Measurements from ENCODE around the gene MAPKAP1. TPM values are rescaled to one million over a fixed set of nuclear protein-coding genes. Genes with fewer than 3 reads are reported as not detected.

The MAPKAP1 gene
- total RNA-seq, 4 donors from 2014 or later: 57.6 to 70.2 (median 68.7) TPM

DNA sequence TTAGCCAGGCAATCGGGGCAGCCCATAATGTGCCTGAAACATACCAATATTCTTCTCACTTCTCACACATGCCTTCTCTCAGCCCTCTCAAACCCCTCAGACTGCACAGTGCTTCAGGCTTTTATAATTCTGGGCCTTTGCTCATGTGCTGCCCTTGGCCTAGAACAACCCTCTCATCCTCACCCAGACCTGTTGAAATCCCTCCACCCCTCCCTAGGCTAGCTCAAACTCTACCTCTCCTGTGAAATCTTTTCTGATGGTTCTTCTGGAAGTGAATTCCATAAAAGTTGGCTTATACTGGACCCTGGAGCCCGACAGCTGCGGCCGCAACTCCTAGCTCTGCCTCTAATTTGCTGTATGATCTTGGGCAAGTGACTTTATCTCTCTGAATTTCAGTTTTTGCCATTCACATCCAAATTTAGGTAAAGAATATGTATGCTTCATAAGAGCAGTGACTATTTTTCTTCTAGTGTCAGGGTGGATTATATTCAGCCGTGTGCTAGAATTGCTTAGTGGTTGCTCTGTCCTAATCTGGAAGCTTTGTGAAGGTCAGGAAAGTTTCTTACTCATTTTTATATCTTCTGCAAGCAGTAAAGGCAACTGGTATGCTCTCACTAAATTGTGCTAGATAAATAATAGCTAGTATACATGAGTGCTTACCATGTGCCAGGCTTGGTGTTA lies 221.4 kb downstream of the MAPKAP1 start:
- no peaks in the 10 kb centered on the region for H3K27me3 ChIP-seq
- DNase-seq (ENCODE audit: low spot score in 2 of 2): no peak
- H3K4me3 ChIP-seq: no peak overlapping the region
- TF ChIP-seq POLR2AphosphoS5 (IDR thresholded peaks at IDR 0.05): no peak
- no peak for TF ChIP-seq POLR2A (IDR thresholded peaks at IDR 0.05)
- TF ChIP-seq, protein P1, sequence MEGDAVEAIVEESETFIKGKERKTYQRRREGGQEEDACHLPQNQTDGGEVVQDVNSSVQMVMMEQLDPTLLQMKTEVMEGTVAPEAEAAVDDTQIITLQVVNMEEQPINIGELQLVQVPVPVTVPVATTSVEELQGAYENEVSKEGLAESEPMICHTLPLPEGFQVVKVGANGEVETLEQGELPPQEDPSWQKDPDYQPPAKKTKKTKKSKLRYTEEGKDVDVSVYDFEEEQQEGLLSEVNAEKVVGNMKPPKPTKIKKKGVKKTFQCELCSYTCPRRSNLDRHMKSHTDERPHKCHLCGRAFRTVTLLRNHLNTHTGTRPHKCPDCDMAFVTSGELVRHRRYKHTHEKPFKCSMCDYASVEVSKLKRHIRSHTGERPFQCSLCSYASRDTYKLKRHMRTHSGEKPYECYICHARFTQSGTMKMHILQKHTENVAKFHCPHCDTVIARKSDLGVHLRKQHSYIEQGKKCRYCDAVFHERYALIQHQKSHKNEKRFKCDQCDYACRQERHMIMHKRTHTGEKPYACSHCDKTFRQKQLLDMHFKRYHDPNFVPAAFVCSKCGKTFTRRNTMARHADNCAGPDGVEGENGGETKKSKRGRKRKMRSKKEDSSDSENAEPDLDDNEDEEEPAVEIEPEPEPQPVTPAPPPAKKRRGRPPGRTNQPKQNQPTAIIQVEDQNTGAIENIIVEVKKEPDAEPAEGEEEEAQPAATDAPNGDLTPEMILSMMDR (IDR thresholded peaks at IDR 0.05): no peak
- no peak for TF ChIP-seq EP300 (IDR thresholded peaks at IDR 0.05)
- H3K27ac ChIP-seq: peak overlapping the region; percentile 65
- no peaks in the 10 kb centered on the region for H3K9me3 ChIP-seq
- peaks cover 22% of the 10 kb centered on the region for H3K36me3 ChIP-seq
- 92% methylated on average over 5 of the region's 5 CpGs for WGBS
- no peaks in the 10 kb centered on the region for H3K4me1 ChIP-seq

DNA sequence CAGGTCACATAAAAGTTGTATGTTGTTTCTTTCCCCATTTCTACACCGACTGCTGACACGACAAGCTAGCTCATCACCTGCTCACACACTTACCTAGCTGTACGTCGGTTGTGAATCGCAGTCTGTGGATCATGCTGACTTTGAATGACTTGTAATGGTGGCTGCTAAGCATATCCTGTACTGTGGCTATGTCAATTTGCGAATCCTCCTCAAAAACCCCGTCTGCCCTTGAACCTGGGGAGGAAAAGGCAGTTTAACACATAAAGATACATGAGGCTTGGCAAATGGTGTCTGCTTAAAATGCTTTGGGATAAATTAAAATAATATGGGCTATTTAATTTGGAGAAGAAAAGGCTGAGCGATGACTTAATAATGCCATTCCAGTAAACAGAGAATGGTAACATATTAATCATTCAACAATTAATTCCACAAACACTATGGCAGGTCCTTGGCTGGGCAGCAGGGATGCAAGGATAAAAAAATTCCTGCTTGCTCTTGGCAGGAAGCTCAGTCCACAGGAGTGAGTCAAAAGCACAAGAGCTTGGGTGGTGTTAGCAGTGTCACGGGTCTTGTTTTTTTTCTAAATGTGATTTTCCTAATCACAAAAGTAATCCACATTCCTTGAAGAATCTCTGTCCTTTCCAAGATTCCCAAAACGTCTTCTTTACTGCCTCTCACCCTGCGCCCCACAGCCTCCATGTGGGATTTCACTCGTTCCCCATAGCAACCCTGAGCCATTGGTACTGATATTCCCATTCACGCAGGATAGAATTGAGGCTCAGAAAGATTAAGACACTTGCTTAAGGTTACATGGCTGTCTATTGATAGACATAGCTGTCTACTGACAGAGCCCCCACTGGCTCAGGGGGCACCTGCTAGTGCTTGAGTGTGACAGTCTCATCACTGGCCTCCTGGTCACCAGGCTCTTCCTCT lies 222.4 kb downstream of the MAPKAP1 start:
- TF ChIP-seq, protein P1 (IDR thresholded peaks at IDR 0.05): no peak
- TF ChIP-seq EP300 (IDR thresholded peaks at IDR 0.05): no peak
- TF ChIP-seq POLR2A (IDR thresholded peaks at IDR 0.05): no peak
- TF ChIP-seq POLR2AphosphoS5 (IDR thresholded peaks at IDR 0.05): no peak
- no peaks in the 10 kb centered on the region for H3K9me3 ChIP-seq
- peak overlapping the region; percentile 65 for H3K27ac ChIP-seq
- 85% methylated on average over 13 of the region's 13 CpGs for WGBS
- H3K27me3 ChIP-seq: no peaks in the 10 kb centered on the region
- H3K4me1 ChIP-seq: no peaks in the 10 kb centered on the region
- peaks cover 26% of the 10 kb centered on the region for H3K36me3 ChIP-seq
- DNase-seq (ENCODE audit: low spot score in 2 of 2): no peak
- no peak overlapping the region for H3K4me3 ChIP-seq

DNA sequence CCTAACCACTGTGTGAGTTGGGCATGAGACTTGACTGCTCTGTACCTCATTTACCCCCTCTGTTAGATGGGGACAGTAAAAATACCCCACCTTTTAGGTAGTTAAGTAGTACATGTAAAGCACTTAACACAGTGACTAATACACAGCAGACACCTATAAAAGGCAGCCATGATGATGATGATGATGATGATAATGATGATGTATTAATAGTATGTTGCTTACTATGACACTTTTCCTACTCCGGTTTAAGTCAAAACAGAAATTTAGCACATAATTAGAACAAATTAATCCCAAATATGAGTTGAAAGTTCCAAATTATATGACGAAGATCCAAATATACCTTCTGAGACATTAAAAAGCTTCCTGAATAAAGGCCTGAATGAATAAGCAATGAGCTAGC lies 223.3 kb downstream of the MAPKAP1 start:
- Histone ChIP-seq H3K4me3 (no peak overlapping the region), H3K27ac (no peak overlapping the region), H3K4me1 (no peaks in the 10 kb centered on the region), H3K36me3 (peaks cover 28% of the 10 kb centered on the region), H3K9me3 (no peaks in the 10 kb centered on the region), H3K27me3 (no peaks in the 10 kb centered on the region)
- TF ChIP-seq POLR2A (IDR thresholded peaks at IDR 0.05) (no peak), EP300 (IDR thresholded peaks at IDR 0.05) (no peak), POLR2AphosphoS5 (IDR thresholded peaks at IDR 0.05) (no peak)
- TF ChIP-seq, protein P1 (IDR thresholded peaks at IDR 0.05): no peak
- DNase-seq (ENCODE audit: low spot score in 2 of 2): no peak
- WGBS: 95% methylated on average over 2 of the region's 2 CpGs

DNA sequence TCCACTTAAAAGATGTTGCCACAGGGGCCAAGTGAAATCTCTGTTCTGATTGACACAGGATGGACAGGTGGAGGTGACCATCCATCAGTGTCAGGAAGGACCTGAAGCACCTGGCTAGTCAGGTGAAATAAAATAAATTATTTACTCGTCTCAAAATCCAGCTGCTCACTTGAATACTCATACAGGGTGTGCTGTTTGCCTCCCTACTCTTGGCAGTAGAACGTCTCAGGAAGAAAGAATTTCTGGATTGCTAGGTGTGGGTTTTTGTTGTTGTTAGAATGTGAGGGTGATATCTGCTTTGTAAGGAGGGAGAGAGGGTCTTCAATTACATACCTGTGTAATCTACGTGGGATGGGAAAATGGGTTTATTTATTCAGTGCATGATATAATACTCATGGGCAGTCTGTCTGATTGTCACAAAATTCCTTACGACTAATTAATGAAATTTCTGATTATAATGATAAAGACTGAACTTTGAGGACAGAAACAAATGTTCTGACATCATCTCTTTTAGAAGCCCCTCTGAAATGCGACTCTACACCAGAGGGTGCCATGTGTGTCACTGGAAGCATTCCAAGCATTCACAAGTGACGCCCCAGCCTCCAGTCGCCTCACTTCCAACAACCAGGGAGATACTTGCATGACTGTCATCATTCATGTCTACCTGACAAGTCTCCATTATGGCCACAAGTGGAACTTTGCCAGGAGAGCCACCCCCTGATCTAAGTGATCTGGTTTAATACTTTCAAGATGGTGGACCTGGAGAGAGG lies 227.0 kb downstream of the MAPKAP1 start:
- 86% methylated on average over 7 of the region's 7 CpGs for WGBS
- peaks cover 50% of the 10 kb centered on the region for H3K36me3 ChIP-seq
- H3K27ac ChIP-seq: no peak overlapping the region
- no peaks in the 10 kb centered on the region for H3K4me1 ChIP-seq
- H3K4me3 ChIP-seq: no peak overlapping the region
- no peaks in the 10 kb centered on the region for H3K9me3 ChIP-seq
- DNase-seq (ENCODE audit: low spot score in 2 of 2): no peak
- no peaks in the 10 kb centered on the region for H3K27me3 ChIP-seq
- TF ChIP-seq, protein P1 (IDR thresholded peaks at IDR 0.05): no peak
- TF ChIP-seq EP300 (IDR thresholded peaks at IDR 0.05) (no peak), POLR2AphosphoS5 (IDR thresholded peaks at IDR 0.05) (no peak), POLR2A (IDR thresholded peaks at IDR 0.05) (no peak)

Measured in suprapubic skin (tissue), 4 donors.